Measurements from ENCODE around the gene XXYLT1.
"Not testable (repeated sequence)": the region's sequence is repeated elsewhere in the genome, so short reads cannot be mapped to it uniquely, and the experiment has no call there.

The XXYLT1 gene

GRCh38 chr3:195224980-195225580, 45.9 kb downstream of the XXYLT1 start:
- no peak for DNase-seq

- DNase-seq = no peak
Observed at GRCh38 chr3:195224156-195224979, 46.6 kb downstream of the XXYLT1 start.

- DNase-seq = no peak
Observed at GRCh38 chr3:195221876-195222617, 48.9 kb downstream of the XXYLT1 start.

- no peak for DNase-seq
Observed at GRCh38 chr3:195221015-195221853, 49.7 kb downstream of the XXYLT1 start.

GRCh38 chr3:195219351-195220230, 51.4 kb downstream of the XXYLT1 start:
- no peak for DNase-seq

- not testable (repeated sequence) for DNase-seq
Observed at GRCh38 chr3:195218331-195218730, 52.6 kb downstream of the XXYLT1 start.

- DNase-seq = not testable (repeated sequence)
Observed at GRCh38 chr3:195215576-195215975, 55.4 kb downstream of the XXYLT1 start.

- no peak for DNase-seq
Observed at GRCh38 chr3:195214381-195214780, 56.6 kb downstream of the XXYLT1 start.

GRCh38 chr3:195213639-195214315, 57.2 kb downstream of the XXYLT1 start:
- no peak for DNase-seq

- no peak for DNase-seq
Observed at GRCh38 chr3:195212749-195213375, 58.1 kb downstream of the XXYLT1 start.

- DNase-seq = no peak
Observed at GRCh38 chr3:195212033-195212748, 58.8 kb downstream of the XXYLT1 start.

- DNase-seq = no peak
Observed at GRCh38 chr3:195210266-195210973, 60.5 kb downstream of the XXYLT1 start.

- no peak for DNase-seq
Observed at GRCh38 chr3:195209847-195210265, 61.1 kb downstream of the XXYLT1 start.

GRCh38 chr3:195209083-195209846, 61.7 kb downstream of the XXYLT1 start:
- no peak for DNase-seq

GRCh38 chr3:195208631-195209030, 62.3 kb downstream of the XXYLT1 start:
- no peak for DNase-seq

GRCh38 chr3:195208183-195208582, 62.8 kb downstream of the XXYLT1 start:
- DNase-seq = no peak

GRCh38 chr3:195207731-195208130, 63.2 kb downstream of the XXYLT1 start:
- no peak for DNase-seq

GRCh38 chr3:195207056-195207455, 63.9 kb downstream of the XXYLT1 start:
- DNase-seq = no peak

Measured in NCI-H1417 (cell line).